Suprapubic skin (tissue), 4 donors: Measurements from ENCODE around the gene SH2D3C.
"Not testable (repeated sequence)": the region's sequence is repeated elsewhere in the genome, so short reads cannot be mapped to it uniquely, and the experiment has no call there.

Source experiments
- CTCF ChIP-seq, 2 donors: fragments of 200-600 bp in 1 of 2; fragments of 450-650 bp in 1 of 2; sonication (generic) in 1 of 2; IDR thresholded peaks; one replicate each; pipeline ENCODE4 v1.5.1; 2016 to 2019; ENCODE audit warnings: antibody characterized with exemption in 2 of 2, mild to moderate bottlenecking in 1 of 2, moderate library complexity in 1 of 2
- EP300 ChIP-seq: sonication (generic); formaldehyde crosslinking; IDR thresholded peaks from one replicate; pipeline ENCODE4 v1.6.1; 2017; ENCODE audit warnings: antibody characterized with exemption
- POLR2A ChIP-seq, 2 donors: fragments of 450-650 bp; IDR thresholded peaks; one replicate each; pipeline ENCODE4 v1.6.1; 2017; ENCODE audit warnings: antibody characterized with exemption in 2 of 2, mild to moderate bottlenecking in 2 of 2, moderate library complexity in 2 of 2
- POLR2AphosphoS5 ChIP-seq, 3 donors: sonication (generic); formaldehyde crosslinking; IDR thresholded peaks; one replicate each; pipeline ENCODE4 v1.6.1; 2017; ENCODE audit warnings: antibody characterized with exemption in 3 of 3

GRCh38 chr9:127756776-127757175, 21.7 kb downstream of the SH2D3C start:
- TF ChIP-seq CTCF (IDR thresholded peaks at IDR 0.05); POLR2A (IDR thresholded peaks at IDR 0.05); POLR2AphosphoS5 (IDR thresholded peaks at IDR 0.05); EP300: not testable (repeated sequence)
